GM12892 (cell line): ENCODE measurements around the gene MTMR2.

Experiments used
- POLR2A ChIP-seq: IDR thresholded peaks from 2 replicates; pipeline ENCODE4 v1.6.1; 2011; ENCODE audit warnings: low read depth, low read length, control low read depth
- POLR2AphosphoS5 ChIP-seq: IDR thresholded peaks from 2 replicates; pipeline ENCODE4 v1.6.1; 2011; ENCODE audit warnings: low read depth, low read length, control low read depth
- TAF1 ChIP-seq: IDR thresholded peaks from 2 replicates; pipeline ENCODE4 v1.6.1; 2011; ENCODE audit warnings: low read depth, mild to moderate bottlenecking, control low read depth, low read length, borderline replicate concordance

DNA sequence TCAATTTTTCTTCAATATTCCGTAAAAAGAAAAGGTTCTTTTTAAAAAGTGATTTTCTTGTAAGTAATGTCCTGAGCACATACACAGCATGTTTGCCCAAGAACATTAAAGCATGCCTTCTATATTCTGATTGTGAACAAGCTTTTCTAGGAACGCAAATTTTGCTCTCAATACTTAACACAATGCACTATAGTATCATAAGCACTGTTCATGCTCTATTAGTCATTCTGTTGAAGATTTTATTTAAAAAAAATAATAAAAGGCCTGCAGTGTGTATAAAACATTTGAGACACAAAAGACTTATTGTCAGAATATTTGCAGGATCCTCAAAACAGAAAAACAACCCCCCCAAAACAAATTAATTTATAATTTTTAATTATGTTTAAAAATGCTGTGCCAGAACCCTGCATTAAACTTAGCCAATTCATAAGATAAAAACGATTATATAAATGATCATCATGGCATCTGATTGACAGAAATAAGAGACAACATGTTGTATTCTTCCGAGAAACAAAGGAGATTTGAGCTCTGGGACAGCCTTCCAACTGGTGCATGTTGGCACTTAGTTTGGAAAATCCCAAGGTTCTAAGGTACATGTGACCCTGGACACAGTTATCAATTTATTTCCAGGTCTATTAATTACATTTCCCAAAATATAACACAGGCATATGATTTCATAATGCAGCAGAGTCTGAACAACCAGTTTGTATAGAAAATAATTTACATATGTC lies 13.1 kb downstream of the MTMR2 start:
- no peak for TF ChIP-seq TAF1
- TF ChIP-seq POLR2A: no peak
- TF ChIP-seq POLR2AphosphoS5: no peak
